Measurements from ENCODE around the gene EVA1B. TPM values are rescaled to one million over a fixed set of nuclear protein-coding genes. Genes with fewer than 3 reads are reported as not detected.

The EVA1B gene
- total RNA-seq, 3 donors from 2014 or later (not counting 1 experiment from before 2014, with no cell fraction given), result 4.0 to 8.0 (median 4.9) TPM

- WGBS (ENCODE audit: insufficient coverage), result 18% methylated on average over 12 of the region's 13 CpGs
- no peaks in the 10 kb centered on the region for H3K27me3 ChIP-seq (ENCODE audit: control insufficient read depth, insufficient read depth, low read length)
- no peak for TF ChIP-seq CTCF (IDR thresholded peaks at IDR 0.05)
- H3K27ac ChIP-seq (ENCODE audit: low read length), result peak overlapping the region; percentile 38
- Mint-ChIP-seq H3K27ac (peak overlapping the region; percentile 54 to 84), H3K4me1 (peaks cover 0 to 28% of the 10 kb centered on the region in 2 donors), H3K4me3 (no peak overlapping the region), H3K27me3 (ENCODE audit: low read depth in 2 of 2) (no peaks in the 10 kb centered on the region), H3K9me3 (no peaks in the 10 kb centered on the region), H3K36me3 (no peaks in the 10 kb centered on the region)
- H3K9me3 ChIP-seq (ENCODE audit: control insufficient read depth, insufficient read depth, low read length), result no peaks in the 10 kb centered on the region
- ATAC-seq, result peak; percentile 80 to 95 (median 93)
- no peak overlapping the region for H3K4me3 ChIP-seq (ENCODE audit: low read length)
- peak; percentile 40 to 81 for DNase-seq
- intact Hi-C loops (cut with micrococcal nuclease), result no loop called here
- H3K4me1 ChIP-seq (ENCODE audit: control insufficient read depth, insufficient read depth, low read length), result peaks cover 36% of the 10 kb centered on the region
- peaks cover 63% of the 10 kb centered on the region for H3K36me3 ChIP-seq (ENCODE audit: control insufficient read depth, insufficient read depth, low read length)
Observed at GRCh38 chr1:36350659-36351226, 27.3 kb upstream of the EVA1B start.

- no peak for TF ChIP-seq CTCF (IDR thresholded peaks at IDR 0.05)
- Mint-ChIP-seq H3K4me3 (no peak overlapping the region), H3K36me3 (no peaks in the 10 kb centered on the region), H3K4me1 (peaks cover 0 to 28% of the 10 kb centered on the region in 2 donors), H3K27ac (peak overlapping the region; percentile 54 to 84), H3K27me3 (ENCODE audit: low read depth in 2 of 2) (no peaks in the 10 kb centered on the region), H3K9me3 (no peaks in the 10 kb centered on the region)
- intact Hi-C loops (cut with micrococcal nuclease), result no loop called here
- Histone ChIP-seq H3K4me1 (ENCODE audit: control insufficient read depth, insufficient read depth, low read length) (peaks cover 36% of the 10 kb centered on the region), H3K4me3 (ENCODE audit: low read length) (no peak overlapping the region), H3K27ac (ENCODE audit: low read length) (peak overlapping the region; percentile 38), H3K27me3 (ENCODE audit: control insufficient read depth, insufficient read depth, low read length) (no peaks in the 10 kb centered on the region), H3K9me3 (ENCODE audit: control insufficient read depth, insufficient read depth, low read length) (no peaks in the 10 kb centered on the region), H3K36me3 (ENCODE audit: control insufficient read depth, insufficient read depth, low read length) (peaks cover 67% of the 10 kb centered on the region)
- 97% methylated on average over 16 of the region's 16 CpGs for WGBS (ENCODE audit: insufficient coverage)
- no peak for ATAC-seq
- no peak for DNase-seq
Observed at GRCh38 chr1:36349839-36350238, 26.4 kb upstream of the EVA1B start.

GRCh38 chr1:36349241-36349671 lies 25.8 kb upstream of the EVA1B start:
- H3K9me3 Mint-ChIP-seq, result no peaks in the 10 kb centered on the region
- Histone ChIP-seq H3K9me3 (ENCODE audit: control insufficient read depth, insufficient read depth, low read length) (no peaks in the 10 kb centered on the region), H3K4me1 (ENCODE audit: control insufficient read depth, insufficient read depth, low read length) (peaks cover 36% of the 10 kb centered on the region), H3K4me3 (ENCODE audit: low read length) (no peak overlapping the region), H3K27ac (ENCODE audit: low read length) (no peak overlapping the region), H3K36me3 (ENCODE audit: control insufficient read depth, insufficient read depth, low read length) (peaks cover 65% of the 10 kb centered on the region), H3K27me3 (ENCODE audit: control insufficient read depth, insufficient read depth, low read length) (no peaks in the 10 kb centered on the region)
- intact Hi-C loops (cut with micrococcal nuclease), result no loop called here
- ATAC-seq (peak in 1 of 3 donors; percentile 28), DNase-seq (no peak)
- TF ChIP-seq CTCF (IDR thresholded peaks at IDR 0.05), result no peak
- H3K4me1 Mint-ChIP-seq, result peaks cover 0 to 28% of the 10 kb centered on the region in 2 donors
- H3K27me3 Mint-ChIP-seq (ENCODE audit: low read depth in 2 of 2), result no peaks in the 10 kb centered on the region
- no peak overlapping the region for H3K27ac Mint-ChIP-seq
- no peak overlapping the region for H3K4me3 Mint-ChIP-seq
- no peaks in the 10 kb centered on the region for H3K36me3 Mint-ChIP-seq
- 57% methylated on average over 7 of the region's 7 CpGs for WGBS (ENCODE audit: insufficient coverage)
